Right lobe of liver (tissue), 6 donors: ENCODE results near the gene FGF16. TPM values are rescaled to one million over a fixed set of nuclear protein-coding genes. Genes with fewer than 3 reads are reported as not detected.

Experiments
- ATAC-seq, 4 donors: fragments of 200-7000 bp; cut with Tn5 transposase; one replicate each; pipeline ENCODE4 v1.9.1; 2020; ENCODE audit warnings: mild to moderate bottlenecking in 4 of 4, moderate library complexity in 4 of 4
- DNase-seq, 3 donors: peaks; one replicate each; pipeline ENCODE4 v3.0.0-alpha.2; 2020
- H3K27ac ChIP-seq, 3 donors: fragments of 200-600 bp; one replicate each; pipeline ENCODE4 v1.8.0; 2022
- H3K27me3 ChIP-seq, 2 donors: fragments of 200-600 bp; one replicate each; pipeline ENCODE4 v1.8.0; 2022
- H3K36me3 ChIP-seq, 4 donors: fragments of 200-600 bp; sonication (generic) in 1 of 4; one replicate each; pipeline versions ENCODE4 v1.5.1 to v1.8.0; 2017 to 2022; ENCODE audit warnings: control low read depth in 1 of 4
- H3K4me1 ChIP-seq, 4 donors: fragments of 200-600 bp; sonication (generic) in 1 of 4; one replicate each; pipeline versions ENCODE4 v1.5.1 to v1.8.0; 2017 to 2022; ENCODE audit warnings: control low read depth in 1 of 4
- H3K4me3 ChIP-seq, 3 donors: fragments of 200-600 bp; one replicate each; pipeline ENCODE4 v1.8.0; 2022
- H3K9me3 ChIP-seq, 4 donors: fragments of 200-600 bp; sonication (generic) in 1 of 4; one replicate each; pipeline versions ENCODE4 v1.5.1 to v1.8.0; 2017 to 2022; ENCODE audit warnings: control low read depth in 1 of 4
- POLR2A ChIP-seq: fragments of 450-650 bp; IDR thresholded peaks from one replicate; pipeline ENCODE4 v1.6.1; 2017; ENCODE audit warnings: antibody characterized with exemption, mild to moderate bottlenecking
- WGBS: methylation state at CpG from one replicate; pipeline ENCODE4 v1.1.6; 2018; ENCODE audit warnings: low coverage, low lambda C conversion rate; ENCODE audit not compliant: insufficient coverage; ENCODE audit errors: missing lambda C conversion rate; 5-methylcytosine and 5-hydroxymethylcytosine counted together
- intact Hi-C, 2 donors: fragments of 100-400 bp; cut with DNase I; formaldehyde crosslinking; loops; one replicate each; pipeline versions ENCODE4 v1.11.2 to v1.14.1; 2022
- total RNA-seq, 6 experiments: library from RNA; depleted of rRNA in 2 of 6; stranded (reverse); fragments of >200 nt in 2 of 6; fragmentation: NEBNext Ultra II Directional in 3 of 6; extraction: Animal tissue kit (Norgen Biotek cat#: 25700) in 3 of 6; gene quantifications; one replicate each; pipeline versions ENCODE4 v1.1.0 to v1.2.4, GENCODE V29; 2016 to 2023
- TF ChIP-seq, protein P1 (sequence below), 4 donors: fragments of 200-600 bp in 3 of 4; fragments of 450-650 bp in 1 of 4; IDR thresholded peaks; one replicate each; pipeline versions ENCODE4 v1.5.1 to v1.8.0; 2016 to 2022; ENCODE audit warnings: antibody characterized with exemption in 4 of 4, mild to moderate bottlenecking in 2 of 4
- donor health status: DM: no; HTN: yes; CAD: no.
- donor health status: DM: no; HTN: no; CAD: no.
- donor health status: DM: no; HTN: no; CAD: no.
- donor health status: DM: no; HTN: yes; CAD: no.
- donor health status: DM: no; HTN: yes; CAD: no.

The FGF16 gene
- total RNA-seq, 6 experiments from 2014 or later, result not detected

DNA sequence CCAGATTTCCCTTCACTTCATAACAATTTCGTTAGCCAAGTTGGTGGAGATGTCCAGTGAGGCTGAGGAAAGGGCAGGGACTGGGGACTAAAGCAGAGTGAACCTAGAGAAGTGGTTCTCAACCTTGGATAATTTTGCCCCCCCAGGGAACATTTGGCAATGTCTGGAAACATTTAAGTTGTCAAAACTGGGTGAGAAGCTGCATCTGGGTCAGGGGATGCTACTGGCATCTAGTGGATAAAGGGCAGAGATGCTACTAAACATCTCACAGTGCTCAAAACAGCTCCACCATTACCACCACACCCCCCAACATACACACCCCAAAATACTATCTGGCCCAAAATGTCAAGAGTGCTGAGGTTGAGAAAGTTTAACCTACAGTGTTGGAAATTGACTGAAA lies 32.0 kb upstream of the FGF16 start:
- H3K4me3 ChIP-seq, result no peak overlapping the region
- no peaks in the 10 kb centered on the region for H3K36me3 ChIP-seq
- intact Hi-C loops, result no loop called here
- H3K4me1 ChIP-seq, result no peaks in the 10 kb centered on the region
- no peak for TF ChIP-seq POLR2A
- TF ChIP-seq, protein P1, sequence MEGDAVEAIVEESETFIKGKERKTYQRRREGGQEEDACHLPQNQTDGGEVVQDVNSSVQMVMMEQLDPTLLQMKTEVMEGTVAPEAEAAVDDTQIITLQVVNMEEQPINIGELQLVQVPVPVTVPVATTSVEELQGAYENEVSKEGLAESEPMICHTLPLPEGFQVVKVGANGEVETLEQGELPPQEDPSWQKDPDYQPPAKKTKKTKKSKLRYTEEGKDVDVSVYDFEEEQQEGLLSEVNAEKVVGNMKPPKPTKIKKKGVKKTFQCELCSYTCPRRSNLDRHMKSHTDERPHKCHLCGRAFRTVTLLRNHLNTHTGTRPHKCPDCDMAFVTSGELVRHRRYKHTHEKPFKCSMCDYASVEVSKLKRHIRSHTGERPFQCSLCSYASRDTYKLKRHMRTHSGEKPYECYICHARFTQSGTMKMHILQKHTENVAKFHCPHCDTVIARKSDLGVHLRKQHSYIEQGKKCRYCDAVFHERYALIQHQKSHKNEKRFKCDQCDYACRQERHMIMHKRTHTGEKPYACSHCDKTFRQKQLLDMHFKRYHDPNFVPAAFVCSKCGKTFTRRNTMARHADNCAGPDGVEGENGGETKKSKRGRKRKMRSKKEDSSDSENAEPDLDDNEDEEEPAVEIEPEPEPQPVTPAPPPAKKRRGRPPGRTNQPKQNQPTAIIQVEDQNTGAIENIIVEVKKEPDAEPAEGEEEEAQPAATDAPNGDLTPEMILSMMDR (IDR thresholded peaks at IDR 0.05), result no peak
- no peak for DNase-seq
- 0% methylated on average over 1 of the region's 1 CpG for WGBS
- H3K27me3 ChIP-seq, result no peaks in the 10 kb centered on the region
- no peak for ATAC-seq
- no peak overlapping the region for H3K27ac ChIP-seq
- no peaks in the 10 kb centered on the region for H3K9me3 ChIP-seq

DNA sequence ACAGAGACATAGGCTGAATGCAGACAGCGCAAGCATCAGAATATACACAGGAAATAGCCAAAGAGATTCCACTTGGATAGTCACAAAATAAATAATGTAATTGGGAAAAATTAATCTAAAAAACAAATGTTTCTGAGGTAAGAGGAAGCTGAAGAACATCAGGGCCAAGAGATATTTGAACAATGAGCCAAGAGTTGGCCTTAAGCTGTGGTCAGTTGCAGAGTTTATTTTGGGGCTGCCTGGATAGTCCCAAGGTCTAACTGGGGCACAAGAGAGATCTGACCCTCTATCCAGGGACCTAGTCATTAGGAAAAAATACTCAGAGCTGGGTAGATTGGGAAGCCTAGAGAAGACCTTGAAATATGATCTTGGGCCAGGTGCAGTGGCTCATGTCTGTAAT lies 31.3 kb upstream of the FGF16 start:
- Histone ChIP-seq H3K36me3 (no peaks in the 10 kb centered on the region), H3K4me1 (no peaks in the 10 kb centered on the region), H3K27ac (no peak overlapping the region), H3K4me3 (no peak overlapping the region), H3K9me3 (no peaks in the 10 kb centered on the region), H3K27me3 (no peaks in the 10 kb centered on the region)
- no peak for ATAC-seq
- TF ChIP-seq POLR2A, result no peak
- TF ChIP-seq, protein P1 (IDR thresholded peaks at IDR 0.05), result no peak
- DNase-seq, result no peak
- WGBS, result 89% methylated on average over 1 of the region's 1 CpG
- intact Hi-C loops, result no loop called here

DNA sequence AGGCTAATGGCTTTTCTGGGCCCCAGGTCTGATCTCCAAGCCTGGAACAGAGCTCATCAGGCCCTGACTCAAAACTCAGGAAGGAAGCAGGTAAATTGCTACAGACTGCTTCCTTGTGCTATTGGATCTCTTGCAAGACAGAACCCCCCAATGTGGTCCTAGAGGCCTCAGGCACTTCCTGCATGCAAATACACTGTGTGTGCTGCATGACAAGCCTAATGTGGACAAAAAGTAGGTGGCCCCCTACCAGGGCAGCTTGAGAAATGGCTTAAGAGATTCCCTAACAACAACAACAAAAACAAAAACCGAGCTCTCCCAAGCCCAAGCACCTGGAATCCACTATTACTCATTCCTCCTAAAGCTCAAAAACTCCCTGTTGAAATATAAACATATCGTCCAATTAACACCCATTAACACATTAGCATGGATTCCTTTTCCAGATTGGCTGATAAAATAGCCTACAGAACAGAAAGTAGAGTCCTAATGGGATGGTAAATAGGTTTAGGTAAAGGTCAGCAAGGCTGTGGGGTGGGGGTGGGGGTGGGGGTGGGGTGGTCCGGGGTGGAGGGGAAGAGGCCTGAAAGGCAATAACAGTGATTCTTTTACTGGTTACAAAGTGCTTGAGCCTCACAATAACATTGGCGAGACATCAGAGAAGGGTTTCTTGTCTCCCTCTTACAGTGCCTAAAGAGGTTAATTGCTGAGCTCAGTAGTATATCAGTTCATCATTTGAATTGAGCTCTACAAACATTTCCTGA lies 24.1 kb upstream of the FGF16 start:
- no peak for DNase-seq
- no peak for ATAC-seq
- 38% methylated on average over 3 of the region's 4 CpGs for WGBS
- no peak overlapping the region for H3K27ac ChIP-seq
- H3K27me3 ChIP-seq, result no peaks in the 10 kb centered on the region
- no peaks in the 10 kb centered on the region for H3K4me1 ChIP-seq
- H3K9me3 ChIP-seq, result no peaks in the 10 kb centered on the region
- no peaks in the 10 kb centered on the region for H3K36me3 ChIP-seq
- TF ChIP-seq, protein P1 (IDR thresholded peaks at IDR 0.05), result no peak
- TF ChIP-seq POLR2A, result no peak
- H3K4me3 ChIP-seq, result no peak overlapping the region
- intact Hi-C loops, result no loop called here

DNA sequence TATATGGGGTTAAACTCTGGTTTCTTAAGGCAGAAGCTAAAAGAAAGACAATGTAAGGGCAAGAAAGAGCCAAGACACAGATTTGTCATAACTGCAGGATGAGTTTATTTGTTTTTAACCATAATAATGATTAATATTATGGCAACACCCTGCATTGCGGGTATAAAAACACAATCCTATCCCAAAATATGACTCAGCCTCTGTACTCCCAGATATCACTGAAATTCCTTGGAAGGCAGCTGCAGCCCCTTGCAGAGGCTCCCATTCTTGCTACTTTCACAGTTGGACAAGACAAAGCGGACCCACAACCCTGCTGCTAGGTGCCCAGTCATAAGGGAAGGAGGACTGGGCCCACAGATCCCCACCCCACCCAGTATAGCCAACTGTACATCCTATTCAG lies 20.4 kb upstream of the FGF16 start:
- TF ChIP-seq POLR2A, result no peak
- TF ChIP-seq, protein P1 (IDR thresholded peaks at IDR 0.05), result no peak
- no peaks in the 10 kb centered on the region for H3K9me3 ChIP-seq
- H3K27me3 ChIP-seq, result no peaks in the 10 kb centered on the region
- no peaks in the 10 kb centered on the region for H3K36me3 ChIP-seq
- intact Hi-C loops, result no loop called here
- H3K27ac ChIP-seq, result no peak overlapping the region
- DNase-seq (no peak), ATAC-seq (no peak)
- WGBS, result 60% methylated on average over 1 of the region's 2 CpGs
- H3K4me3 ChIP-seq, result no peak overlapping the region
- no peaks in the 10 kb centered on the region for H3K4me1 ChIP-seq
